ENCODE data around the gene ITGA2. TPM values are rescaled to one million over a fixed set of nuclear protein-coding genes. Genes with fewer than 3 reads are reported as not detected.

The ITGA2 gene
- total RNA-seq, 1 experiment from 2014 or later = 5.5 TPM

DNA sequence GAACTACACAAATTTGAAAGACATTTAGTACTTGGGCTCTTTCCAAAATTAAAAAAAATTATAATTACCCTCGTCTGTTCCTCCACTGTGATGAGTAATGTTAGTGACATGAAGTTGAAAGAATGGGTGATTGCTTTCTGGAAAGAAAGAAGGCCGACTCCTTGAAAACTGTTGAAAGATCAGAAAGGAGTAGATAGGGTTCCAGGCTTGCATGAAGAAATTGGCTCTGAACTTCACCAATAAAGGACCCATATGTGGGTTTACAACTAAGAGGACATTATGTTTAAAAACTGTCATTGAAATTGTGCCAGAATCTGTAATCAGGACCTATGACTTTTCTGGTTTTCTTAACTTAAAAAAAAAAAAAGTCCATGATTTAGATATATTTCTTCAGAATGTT lies 141.1 kb downstream of the ITGA2 start:
- DNase-seq (ENCODE audit: extremely low read depth, low read depth) = no peak

DNA sequence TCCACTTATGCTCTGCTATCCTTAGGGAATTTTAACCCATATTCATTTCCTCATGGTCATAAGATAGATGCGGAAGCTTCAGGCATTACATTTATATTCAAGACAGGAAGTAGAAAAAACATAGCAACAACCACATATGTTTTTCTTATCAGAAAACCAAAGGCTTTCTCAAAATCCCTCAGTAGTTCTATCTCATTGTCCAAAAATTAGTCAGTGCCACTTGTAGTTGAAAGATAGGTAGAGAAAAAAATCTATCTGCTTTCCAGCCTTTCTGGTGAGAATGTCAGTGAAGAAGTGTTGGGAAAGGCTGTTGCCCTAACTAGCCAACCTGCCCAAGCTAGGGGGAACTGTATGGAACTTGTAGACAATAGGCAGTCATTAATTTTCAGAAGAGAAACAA lies 143.9 kb downstream of the ITGA2 start:
- DNase-seq (ENCODE audit: extremely low read depth, low read depth) = no peak

Other genes with a start within 250 kb of the ITGA2 start
- 2.7 and 4.5 TPM in 2 replicates for gene ITGA1, start 201.4 kb upstream of the ITGA2 start, total RNA-seq (2014; rRNA removed; shearing (Covaris generic))
- 26.2 and 27.9 TPM in 2 replicates for gene PELO, start 201.4 kb upstream of the ITGA2 start, total RNA-seq (2014; rRNA removed; shearing (Covaris generic))
- 50.1 and 53.7 TPM in 2 replicates for gene MOCS2, start 120.4 kb downstream of the ITGA2 start, total RNA-seq (2014; rRNA removed; shearing (Covaris generic))

Data from NCI-H460 (cell line).